GM18508 (cell line): ENCODE data around the gene SLC7A6.

Experiments
- ATAC-seq: cut with Tn5 transposase; IDR thresholded peaks from one replicate; pipeline ENCODE4 v1.9.1; 2021; ENCODE audit warnings: moderate number of reproducible peaks; ENCODE audit not compliant: insufficient read depth, unreplicated experiment

SLC7A6 gene

GRCh38 chr16:68264128-68265077 lies at the start of gene SLC7A6:
TSS of gene SLC7A6 (plus strand) at chr16:68264526. CDS start at chr16:68274727, 10,201 bp downstream.
- ATAC-seq, result no peak

- ATAC-seq, result no peak
Observed at GRCh38 chr16:68214726-68215125, 49.6 kb upstream of the SLC7A6 start.

DNA sequence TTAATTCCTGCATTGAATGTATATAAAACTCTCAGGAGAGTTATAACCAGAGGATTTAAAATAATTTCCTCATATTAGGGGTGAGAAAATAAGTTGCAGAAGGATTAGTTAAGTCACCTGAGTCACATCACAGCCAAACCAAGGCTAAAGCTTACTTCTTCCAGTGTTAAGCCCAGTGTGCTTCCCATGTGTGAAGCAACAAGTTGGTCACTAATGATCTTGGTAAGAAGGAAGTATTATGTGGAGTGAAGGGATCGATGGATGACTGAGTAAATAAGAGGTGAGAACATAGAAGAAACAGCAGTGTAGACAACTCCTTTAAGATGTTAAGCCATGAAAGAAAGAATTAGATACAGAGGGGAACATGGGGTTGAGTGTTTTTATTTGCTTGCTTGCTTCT lies 49.0 kb upstream of the SLC7A6 start:
- ATAC-seq, result no peak

DNA sequence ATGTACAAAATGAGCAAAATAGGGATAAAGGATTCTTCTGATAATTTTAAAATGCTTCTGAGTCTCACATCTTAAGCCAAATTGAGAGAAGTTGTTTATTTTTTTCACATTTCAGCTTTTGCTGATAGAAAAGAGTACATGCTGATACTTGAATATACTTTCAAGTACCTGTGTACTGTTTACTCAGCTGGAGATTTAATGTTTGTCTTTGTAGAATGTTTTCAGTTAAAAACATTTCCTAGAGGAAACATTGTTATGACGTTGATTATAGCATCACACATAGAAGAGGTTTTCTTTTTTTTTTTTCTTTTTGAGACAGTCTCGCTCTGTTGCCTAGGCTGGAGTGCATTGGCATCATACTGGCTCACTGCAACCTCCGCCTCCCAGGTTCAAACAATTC lies 48.1 kb upstream of the SLC7A6 start:
- no peak for ATAC-seq

DNA sequence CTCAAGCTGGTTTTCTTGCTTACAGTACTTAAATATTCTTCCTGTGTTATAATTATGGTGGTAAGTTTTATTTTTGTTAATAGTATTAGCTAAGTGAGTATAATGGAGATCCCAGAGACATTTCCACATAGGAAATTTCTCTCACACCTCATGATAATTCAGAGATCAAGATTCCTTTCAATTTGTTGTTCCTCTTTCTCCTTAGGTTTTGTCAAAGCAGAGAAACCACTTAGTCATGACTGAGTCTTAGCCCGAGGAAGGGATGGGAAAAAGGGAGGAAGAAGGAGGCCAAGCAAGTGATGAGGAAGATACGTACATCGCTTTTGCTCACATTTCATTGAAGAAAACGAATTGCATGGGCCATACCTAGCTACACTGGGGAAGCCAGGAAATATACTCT lies 46.8 kb upstream of the SLC7A6 start:
- no peak for ATAC-seq

DNA sequence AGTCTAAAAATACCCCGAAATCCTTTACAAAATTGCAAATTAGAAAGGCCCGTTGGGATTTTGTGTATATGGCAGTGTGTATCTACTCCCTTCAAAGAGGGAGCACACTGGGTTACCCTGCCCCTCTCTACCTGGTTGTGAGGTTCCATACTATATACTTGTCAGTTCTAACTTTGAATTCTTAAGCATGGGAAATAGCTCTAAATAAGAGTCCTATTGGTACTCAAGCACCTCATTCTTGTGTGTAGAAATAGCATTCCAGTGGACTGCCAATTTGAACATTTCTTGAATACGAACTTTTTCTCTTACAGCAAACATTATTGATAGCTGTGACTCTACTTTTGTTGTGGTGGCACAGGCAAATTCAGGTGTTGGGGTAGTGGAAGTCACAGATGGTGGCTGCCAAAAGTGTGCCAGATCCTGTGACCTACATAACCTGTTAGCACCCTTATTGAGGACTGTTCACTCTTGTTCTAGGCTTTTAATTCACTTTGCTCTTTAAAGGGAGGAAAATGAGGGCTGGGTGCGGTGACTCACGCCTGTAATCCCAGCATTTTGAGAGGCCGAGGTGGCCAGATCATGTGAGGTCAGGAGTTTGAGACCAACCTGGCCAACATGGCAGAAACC lies 44.5 kb upstream of the SLC7A6 start:
- ATAC-seq, result no peak

GRCh38 chr16:68223072-68223471 lies 41.3 kb upstream of the SLC7A6 start:
- no peak for ATAC-seq

GRCh38 chr16:68226116-68226515 lies 38.2 kb upstream of the SLC7A6 start:
- ATAC-seq, result no peak

DNA sequence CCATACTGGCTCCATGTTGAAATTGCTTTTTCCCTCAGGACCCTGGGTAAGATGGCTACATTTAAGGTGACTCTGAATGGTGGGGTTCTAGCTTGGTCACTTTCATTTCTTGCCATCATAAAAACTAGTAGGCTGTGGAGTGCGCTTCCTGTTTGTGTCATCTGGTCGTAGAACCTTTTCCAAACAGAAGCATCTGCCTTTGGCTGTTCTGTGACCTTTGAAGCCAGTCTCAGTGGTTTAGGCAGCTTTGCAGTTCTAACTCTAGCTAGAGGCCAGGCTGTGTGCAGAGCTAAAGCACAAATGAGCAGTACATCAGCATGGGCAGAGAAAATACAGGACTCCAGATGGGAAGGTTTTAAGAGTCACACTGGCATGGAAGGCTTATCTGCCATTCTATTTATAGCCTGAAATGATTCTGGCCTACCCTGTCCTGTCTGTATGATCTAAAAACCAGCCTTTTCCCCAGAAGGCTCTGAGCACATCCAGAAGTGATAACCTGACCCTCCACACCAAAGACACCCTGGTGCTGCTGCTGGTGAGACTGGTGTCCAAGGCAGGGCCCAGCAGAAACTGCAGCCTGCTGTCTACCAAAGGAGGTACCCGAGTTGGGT lies 37.0 kb upstream of the SLC7A6 start:
- no peak for ATAC-seq

DNA sequence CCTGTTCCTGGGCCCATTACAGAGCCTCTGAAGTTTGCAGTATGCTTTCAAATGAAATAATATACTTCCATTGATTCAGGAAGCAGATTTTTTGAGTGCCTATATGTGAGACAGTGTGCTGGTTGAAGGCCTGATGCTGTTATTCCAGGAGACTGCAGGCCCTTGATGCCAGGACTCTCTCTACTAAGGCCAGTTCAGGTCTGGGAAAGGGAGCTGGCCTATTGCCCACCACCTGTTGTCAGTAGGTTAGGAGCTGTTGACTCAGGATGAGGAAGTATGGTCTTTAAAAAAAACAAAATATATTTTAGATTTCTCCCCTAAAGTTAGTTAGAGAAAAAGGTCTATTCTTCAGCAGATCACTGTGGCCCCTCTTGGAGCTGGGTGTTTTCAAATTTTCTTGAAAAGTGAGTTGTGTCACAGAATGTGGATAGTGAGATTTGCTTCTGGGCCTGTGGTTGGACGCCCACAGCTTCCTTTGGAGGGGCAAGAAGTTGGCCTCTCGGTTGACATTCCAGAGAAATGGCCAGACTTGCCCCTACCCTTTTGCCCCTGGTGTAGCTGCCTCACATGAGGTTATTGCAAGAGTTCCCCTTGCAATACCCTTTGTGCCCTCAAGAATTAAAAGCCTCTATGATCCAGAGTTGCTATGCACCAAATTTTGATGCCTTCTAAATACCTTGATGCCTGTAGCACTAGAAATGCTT lies 36.3 kb upstream of the SLC7A6 start:
- ATAC-seq, result no peak

DNA sequence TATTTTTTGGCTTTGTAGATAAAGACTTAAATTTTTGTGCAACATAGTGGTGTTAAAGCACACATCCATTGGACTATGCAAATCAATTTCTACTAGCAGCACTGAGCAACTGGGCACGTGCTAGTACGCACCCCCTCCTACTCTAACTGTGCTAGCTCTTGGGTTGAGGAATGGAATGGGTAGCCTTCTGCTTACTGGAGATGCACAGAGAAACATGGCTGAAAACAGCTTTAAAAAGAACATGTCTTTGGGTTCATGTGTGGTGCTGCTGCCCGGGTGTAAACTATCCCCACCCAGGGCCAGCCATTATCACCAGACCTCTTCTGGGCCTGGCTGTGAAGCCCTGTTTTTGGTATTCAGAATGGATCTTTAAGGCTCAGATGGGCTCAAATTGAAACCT lies 35.7 kb upstream of the SLC7A6 start:
- no peak for ATAC-seq

GRCh38 chr16:68229431-68230175 lies 34.7 kb upstream of the SLC7A6 start:
- no peak for ATAC-seq

DNA sequence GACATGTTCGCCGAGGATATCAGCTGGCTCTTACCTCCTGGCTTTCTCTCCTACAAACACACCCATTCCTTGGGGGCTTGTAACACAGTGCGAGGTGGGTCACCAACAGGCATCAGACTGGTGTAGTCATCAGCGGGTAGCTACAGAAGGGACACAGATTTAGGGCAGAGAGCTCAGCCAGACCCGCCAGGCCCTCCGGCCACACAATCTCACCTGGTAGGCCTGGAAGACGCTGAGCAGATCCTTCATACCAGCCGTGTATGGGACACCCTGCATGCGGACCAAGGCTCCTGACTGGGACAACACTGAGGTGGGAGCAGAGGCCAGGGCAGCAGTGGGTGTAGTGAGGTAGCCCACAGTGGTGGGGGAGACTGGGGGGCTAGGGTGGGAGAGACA lies 34.2 kb upstream of the SLC7A6 start:
- ATAC-seq, result no peak

DNA sequence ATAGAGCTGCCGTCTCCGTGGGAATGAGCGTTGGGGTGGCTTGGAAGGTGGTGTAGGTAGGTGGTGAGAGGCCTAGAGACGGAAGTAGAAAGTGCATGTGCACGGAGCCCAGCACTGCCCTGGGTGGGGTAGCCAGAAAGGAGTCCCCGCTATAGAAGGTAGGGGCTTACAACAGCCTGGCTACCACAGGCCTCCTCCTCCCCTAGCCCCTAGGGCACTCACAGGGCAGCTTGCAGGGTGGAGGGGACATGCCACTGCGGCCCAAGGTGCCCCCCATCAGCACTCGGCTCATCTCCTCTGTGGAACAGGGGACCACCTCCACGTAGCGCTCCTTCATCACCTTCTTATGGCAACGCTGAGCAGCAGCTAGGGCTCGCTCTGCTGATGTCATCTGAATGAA lies 33.4 kb upstream of the SLC7A6 start:
- no peak for ATAC-seq

DNA sequence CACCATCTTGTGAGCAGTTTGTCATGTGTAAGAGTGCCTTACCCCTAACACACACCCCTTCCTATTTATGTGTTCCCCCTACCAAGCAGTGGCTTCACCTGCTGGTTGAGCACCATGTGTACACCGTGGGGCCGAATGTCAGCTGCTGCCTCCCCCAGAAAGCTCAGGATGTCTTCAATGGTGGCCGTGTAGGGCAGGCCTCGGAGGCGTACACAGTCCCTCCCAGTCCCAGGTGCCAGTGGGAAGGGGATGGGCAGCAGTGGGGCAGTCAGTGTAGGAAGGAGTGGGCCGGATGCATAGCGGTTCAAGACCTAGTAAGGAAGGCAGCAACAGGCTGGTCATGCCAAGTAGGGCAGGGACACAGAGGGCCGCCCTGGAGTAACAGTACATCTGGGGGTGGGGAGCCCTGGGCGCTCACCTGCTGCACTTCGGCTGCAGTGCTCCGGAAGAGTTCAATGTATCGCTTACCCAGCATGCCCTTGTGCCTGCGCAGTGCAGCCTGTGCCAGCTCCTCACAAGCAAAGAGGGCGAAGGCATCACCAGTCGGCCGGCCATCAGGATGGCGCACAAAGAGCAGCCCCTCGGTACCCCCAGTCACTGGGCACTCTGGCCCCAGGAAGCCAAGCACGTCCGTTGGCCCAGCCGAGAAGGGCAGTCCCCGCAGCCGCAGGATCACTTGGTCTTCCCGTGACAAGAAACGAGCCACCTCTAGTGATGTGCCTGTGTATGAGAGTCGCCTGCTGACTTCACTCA lies 32.8 kb upstream of the SLC7A6 start:
- no peak for ATAC-seq

- ATAC-seq, result no peak
Observed at GRCh38 chr16:68232335-68232734, 32.0 kb upstream of the SLC7A6 start.

- ATAC-seq, result no peak
Observed at GRCh38 chr16:68233085-68233834, 31.1 kb upstream of the SLC7A6 start.

DNA sequence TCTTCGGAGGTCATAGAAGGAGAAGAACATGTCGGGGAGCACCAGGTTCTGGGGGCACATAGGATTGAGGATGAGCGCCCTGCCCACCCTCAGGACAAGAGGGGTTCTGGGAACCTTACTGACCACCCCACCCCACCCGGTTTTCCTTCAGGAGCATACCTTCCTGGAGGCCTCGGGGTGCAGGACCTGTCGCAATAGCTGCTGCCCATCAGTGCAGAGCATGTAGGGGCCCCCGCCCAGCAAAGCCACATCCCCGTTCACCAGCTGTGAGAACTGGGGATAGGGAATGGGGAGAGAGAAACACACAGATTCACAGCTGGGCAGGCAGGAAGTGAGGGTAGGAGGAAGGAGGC lies 30.5 kb upstream of the SLC7A6 start:
- ATAC-seq, result no peak
